GM18499 (cell line): ENCODE data around the gene MARCHF6.

Experiments used
- ATAC-seq: cut with Tn5 transposase; IDR thresholded peaks from one replicate; pipeline ENCODE4 v1.9.1; 2021; ENCODE audit warnings: moderate number of reproducible peaks; ENCODE audit not compliant: insufficient read depth, unreplicated experiment

MARCHF6 gene

GRCh38 chr5:10323588-10324488, 29.7 kb upstream of the MARCHF6 start:
- ATAC-seq, result no peak

- ATAC-seq, result no peak
Observed at GRCh38 chr5:10324518-10325370, 28.8 kb upstream of the MARCHF6 start.

DNA sequence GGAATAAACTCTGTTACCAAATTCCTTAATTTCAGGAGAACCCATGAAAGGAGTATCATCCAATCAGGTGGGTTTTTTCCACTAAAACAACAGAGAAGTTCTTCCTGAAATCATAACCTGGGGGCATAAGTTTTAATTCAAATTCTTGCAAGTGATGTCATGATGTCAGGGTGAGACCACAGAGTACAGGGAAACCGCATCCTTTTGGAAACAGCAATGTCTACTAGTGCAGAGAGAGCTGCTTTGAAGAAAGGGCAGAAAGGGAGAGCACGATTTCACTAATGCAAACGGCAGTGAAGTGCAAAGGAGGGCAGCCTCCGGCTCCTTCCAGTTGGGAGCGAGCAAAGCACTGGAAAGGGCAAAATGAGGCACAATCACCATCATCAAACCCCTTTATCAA, 25.2 kb upstream of the MARCHF6 start:
- ATAC-seq, result no peak

- no peak for ATAC-seq
Observed at GRCh38 chr5:10329446-10329819, 24.1 kb upstream of the MARCHF6 start.

DNA sequence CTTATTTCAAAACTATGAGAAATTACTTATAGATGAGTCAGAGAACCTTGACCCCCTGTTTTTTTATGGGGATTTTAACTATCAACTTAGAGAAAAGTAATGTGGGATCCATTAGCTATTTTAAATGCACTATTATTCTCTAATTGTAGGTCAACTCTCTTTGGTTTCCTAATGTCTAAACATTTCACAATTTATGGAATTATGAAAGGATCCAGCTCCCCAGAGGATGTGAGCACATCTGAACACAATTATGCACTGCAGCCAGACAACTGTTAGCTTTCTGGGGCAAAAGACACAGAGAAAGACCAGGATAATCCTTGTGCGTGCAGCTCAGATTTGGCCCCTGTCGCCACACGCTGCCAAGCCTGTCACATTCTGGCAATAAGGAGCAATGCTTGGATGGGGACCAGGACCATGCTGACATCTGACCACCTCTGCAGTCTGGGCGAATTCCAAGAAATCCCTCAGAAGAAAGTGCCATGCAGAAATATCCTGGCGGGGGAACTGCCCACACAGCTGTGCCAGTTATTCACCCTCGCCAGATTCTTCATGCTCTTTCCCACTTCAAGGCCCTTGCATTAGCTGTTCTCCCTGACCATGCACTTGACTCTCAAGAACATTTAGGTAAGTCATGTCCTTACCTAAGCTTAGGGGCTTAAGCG, 23.5 kb upstream of the MARCHF6 start:
- ATAC-seq, result no peak

- ATAC-seq, result no peak
Observed at GRCh38 chr5:10330511-10331230, 22.8 kb upstream of the MARCHF6 start.

DNA sequence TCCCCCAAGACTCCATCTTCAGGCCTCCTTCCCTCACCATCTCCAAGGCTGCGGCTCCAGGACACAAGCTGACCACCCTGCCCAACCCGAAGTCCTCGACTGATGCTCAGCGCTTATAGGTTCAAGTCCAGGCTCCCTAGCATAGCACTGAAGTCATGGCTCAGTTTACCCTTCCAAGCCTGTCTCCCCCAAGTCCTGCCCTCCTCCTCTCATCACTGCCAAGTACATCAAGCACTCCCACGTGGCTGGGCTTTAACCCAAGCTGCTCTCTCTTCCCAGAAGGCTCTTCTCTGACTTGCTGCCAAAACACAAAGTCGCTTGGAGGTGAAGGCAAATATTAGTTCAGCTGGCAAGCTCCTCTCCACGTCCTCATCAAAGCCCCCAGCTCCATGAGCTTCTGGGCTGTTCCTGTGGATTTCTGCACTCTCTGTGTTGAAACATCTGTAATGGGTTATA, 22.1 kb upstream of the MARCHF6 start:
- no peak for ATAC-seq

- ATAC-seq, result no peak
Observed at GRCh38 chr5:10332301-10332700, 21.2 kb upstream of the MARCHF6 start.

GRCh38 chr5:10333154-10334006, 20.1 kb upstream of the MARCHF6 start:
- no peak for ATAC-seq

- no peak for ATAC-seq
Observed at GRCh38 chr5:10334831-10335230, 18.7 kb upstream of the MARCHF6 start.

DNA sequence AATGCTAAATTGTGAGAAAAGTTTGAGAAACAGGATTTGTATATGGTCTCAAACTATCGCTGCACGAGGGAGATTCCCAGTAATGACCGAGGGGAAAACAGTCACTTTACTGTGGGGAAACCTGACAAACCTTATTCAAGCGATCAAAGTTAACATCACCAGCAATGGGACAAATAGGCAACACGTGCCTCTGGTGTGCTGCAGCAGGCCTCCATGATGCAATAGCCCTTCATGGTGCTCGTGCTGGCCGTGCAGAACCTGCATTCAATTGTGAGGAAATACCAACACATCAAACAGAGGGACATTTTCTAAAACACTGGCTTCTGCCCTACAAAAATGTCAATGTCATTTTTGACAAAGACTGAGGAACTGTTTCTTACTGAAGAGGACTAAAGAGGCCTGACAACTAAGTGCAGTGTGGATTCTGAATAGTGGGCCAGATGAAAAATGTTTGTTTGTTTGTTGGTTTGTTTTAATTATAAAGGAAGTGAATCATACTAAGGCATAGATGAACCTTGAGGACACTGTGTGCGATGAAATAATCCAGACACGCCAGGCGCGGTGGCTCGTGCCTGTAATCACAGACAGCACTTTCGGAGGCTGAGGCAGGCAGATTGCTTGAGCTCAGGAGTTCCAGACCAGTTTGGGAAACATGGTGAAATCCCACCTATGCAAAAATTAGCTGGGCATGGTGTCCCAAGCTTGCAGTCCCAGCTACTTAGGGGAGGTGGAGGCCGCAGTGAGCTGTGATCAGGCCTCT, 17.6 kb upstream of the MARCHF6 start:
- ATAC-seq, result no peak

DNA sequence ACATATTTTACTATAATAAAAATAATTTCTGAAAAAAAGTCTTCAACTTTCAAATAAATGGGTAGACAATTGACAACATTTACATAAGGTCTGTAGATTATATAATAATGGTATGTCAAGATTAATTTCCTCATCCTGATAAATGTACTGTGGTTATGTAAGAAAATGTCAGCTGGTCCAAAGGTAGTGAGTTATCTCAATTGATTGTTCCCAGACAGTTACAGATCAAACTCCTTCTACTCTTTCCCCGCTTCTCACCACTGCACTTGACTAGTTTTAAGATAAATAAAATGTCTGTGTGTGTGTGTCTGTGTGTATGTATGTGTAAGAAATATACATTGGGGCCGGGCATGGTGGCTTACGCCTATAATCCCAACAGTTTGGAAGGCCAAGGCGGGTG, 16.4 kb upstream of the MARCHF6 start:
- ATAC-seq, result no peak

DNA sequence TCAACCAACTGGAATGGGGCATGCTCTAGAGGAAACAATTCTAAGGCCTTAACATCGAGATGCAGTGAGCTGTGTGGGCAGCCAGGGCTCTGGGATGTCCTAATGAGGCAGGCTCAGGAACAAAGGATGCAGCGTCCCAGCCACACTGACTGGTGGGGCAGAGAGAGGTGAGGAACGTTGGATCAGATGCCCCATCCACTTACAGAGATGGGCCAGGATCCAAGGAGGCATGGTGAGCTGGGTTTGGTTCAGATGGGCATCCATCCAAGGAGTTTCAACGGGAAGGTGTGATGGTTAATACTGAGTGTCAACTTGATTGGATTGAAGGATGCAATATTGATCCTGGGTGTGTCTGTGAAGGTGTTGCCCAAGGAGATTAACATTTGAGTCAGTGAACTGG, 15.5 kb upstream of the MARCHF6 start:
- no peak for ATAC-seq

GRCh38 chr5:10338686-10339057, 14.8 kb upstream of the MARCHF6 start:
- no peak for ATAC-seq

DNA sequence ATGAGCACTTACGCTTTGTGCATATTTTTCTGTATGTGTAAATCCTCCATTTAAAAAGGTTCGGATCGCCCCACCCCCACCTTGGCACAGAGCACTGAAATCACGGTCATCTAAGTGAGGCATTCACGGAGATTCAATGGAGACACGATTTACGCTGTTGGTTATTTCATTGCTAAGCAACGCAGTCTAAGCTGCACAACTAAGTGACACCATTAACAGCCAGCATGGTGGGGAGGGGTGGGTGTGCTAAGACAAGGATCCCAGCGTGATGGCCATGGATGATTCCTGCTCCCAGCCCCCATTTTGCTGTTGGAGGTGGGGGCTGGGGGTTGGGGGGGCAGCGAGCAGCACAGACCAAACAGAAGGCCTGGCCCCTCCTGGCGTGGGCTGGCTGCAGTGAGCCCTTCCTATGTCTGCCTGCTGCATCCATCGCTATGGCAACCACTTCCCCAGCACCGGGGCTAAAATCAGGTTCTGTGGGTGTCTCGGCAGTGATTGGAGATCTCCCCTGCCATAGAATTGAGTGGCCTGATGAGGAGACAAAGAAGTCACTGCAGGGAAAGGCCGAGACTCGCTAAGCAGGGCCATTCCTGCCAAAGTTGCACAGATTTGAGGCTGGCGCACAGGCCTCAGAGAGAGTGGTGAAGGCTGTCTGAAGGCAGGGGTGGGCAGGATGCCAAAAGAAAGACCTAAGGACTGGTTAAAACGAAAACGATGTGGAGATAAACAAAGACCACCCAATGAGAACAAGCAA, 14.3 kb upstream of the MARCHF6 start:
- no peak for ATAC-seq

GRCh38 chr5:10339958-10340357, 13.5 kb upstream of the MARCHF6 start:
- no peak for ATAC-seq

- no peak for ATAC-seq
Observed at GRCh38 chr5:10343486-10343885, 10.0 kb upstream of the MARCHF6 start.
